HG03095 (cell line): ENCODE measurements around the gene FUT7.

Experiments
- ATAC-seq: cut with Tn5 transposase; IDR thresholded peaks from one replicate; pipeline ENCODE4 v1.9.1; 2021; ENCODE audit warnings: moderate library complexity; ENCODE audit not compliant: unreplicated experiment

FUT7 gene

GRCh38 chr9:137050570-137050969, 18.7 kb upstream of the FUT7 start:
- no peak for ATAC-seq

GRCh38 chr9:137049544-137050449, 17.9 kb upstream of the FUT7 start:
- ATAC-seq: no peak

- ATAC-seq: no peak
These were observed 17.0 kb upstream of the FUT7 start for GRCh38 chr9:137048655-137049543.

- ATAC-seq: no peak
These were observed 14.3 kb upstream of the FUT7 start, which contains the start of gene NPDC1 for GRCh38 chr9:137046088-137046787. Gene NPDC1 (minus strand): TSS chr9:137046177. CDS start chr9:137045989, 188 bp downstream.

GRCh38 chr9:137045294-137046087, 13.6 kb upstream of the FUT7 start:
- no peak for ATAC-seq

- no peak for ATAC-seq
These were observed 12.8 kb upstream of the FUT7 start for GRCh38 chr9:137044502-137045177.

GRCh38 chr9:137044037-137044436, 12.1 kb upstream of the FUT7 start:
- ATAC-seq: no peak

GRCh38 chr9:137042751-137043727, 11.2 kb upstream of the FUT7 start:
- no peak for ATAC-seq

- ATAC-seq: no peak
These were observed 9.2 kb upstream of the FUT7 start for GRCh38 chr9:137041124-137041523.

- ATAC-seq: no peak
These were observed 8.7 kb upstream of the FUT7 start for GRCh38 chr9:137040568-137040967.

GRCh38 chr9:137039611-137040366, 7.9 kb upstream of the FUT7 start:
- ATAC-seq: no peak

- ATAC-seq: no peak
These were observed 7.0 kb upstream of the FUT7 start for GRCh38 chr9:137038916-137039315.

GRCh38 chr9:137037483-137037882, 5.6 kb upstream of the FUT7 start:
- ATAC-seq: no peak

GRCh38 chr9:137037035-137037434, 5.1 kb upstream of the FUT7 start:
- no peak for ATAC-seq

- ATAC-seq: no peak
These were observed 4.0 kb upstream of the FUT7 start for GRCh38 chr9:137035937-137036336.

GRCh38 chr9:137035507-137035834, 3.6 kb upstream of the FUT7 start:
- no peak for ATAC-seq

- ATAC-seq: peak; percentile 53
These were observed 3.0 kb upstream of the FUT7 start for GRCh38 chr9:137034709-137035506.
